Measurements from ENCODE around the gene ZNF674.

ZNF674 gene

GRCh38 chrX:46545111-46546005 lies at the start of gene ZNF674:
TSS of gene ZNF674 (minus strand) at chrX:46545421. CDS start at chrX:46542087, 3,334 bp downstream.
- peak; percentile 92 for DNase-seq (ENCODE audit: low read depth)

- peak; percentile 58 for DNase-seq (ENCODE audit: low read depth)
These were observed 44.9 kb upstream of the ZNF674 start for GRCh38 chrX:46589977-46590723.

- peak; percentile 78 for DNase-seq (ENCODE audit: low read depth)
These were observed 43.0 kb upstream of the ZNF674 start for GRCh38 chrX:46588263-46588662.

GRCh38 chrX:46587753-46588171 lies 42.5 kb upstream of the ZNF674 start:
- peak; percentile 32 for DNase-seq (ENCODE audit: low read depth)

- peak; percentile 76 for DNase-seq (ENCODE audit: low read depth)
These were observed 41.9 kb upstream of the ZNF674 start for GRCh38 chrX:46587158-46587557.

GRCh38 chrX:46584736-46585135 lies 39.5 kb upstream of the ZNF674 start:
- DNase-seq (ENCODE audit: low read depth), result no peak

- peak; percentile 84 for DNase-seq (ENCODE audit: low read depth)
These were observed 37.7 kb upstream of the ZNF674 start for GRCh38 chrX:46582966-46583365.

- DNase-seq (ENCODE audit: low read depth), result peak; percentile 80
These were observed 37.1 kb upstream of the ZNF674 start for GRCh38 chrX:46582325-46582724.

GRCh38 chrX:46580613-46581012 lies 35.4 kb upstream of the ZNF674 start:
- DNase-seq (ENCODE audit: low read depth), result no peak

- DNase-seq (ENCODE audit: low read depth), result no peak
These were observed 34.0 kb upstream of the ZNF674 start for GRCh38 chrX:46579250-46579649.

GRCh38 chrX:46577221-46578005 lies 32.2 kb upstream of the ZNF674 start:
- DNase-seq (ENCODE audit: low read depth), result peak; percentile 73

GRCh38 chrX:46576458-46576857 lies 31.2 kb upstream of the ZNF674 start:
- peak; percentile 36 for DNase-seq (ENCODE audit: low read depth)

GRCh38 chrX:46575991-46576392 lies 30.8 kb upstream of the ZNF674 start:
- DNase-seq (ENCODE audit: low read depth), result peak; percentile 42

- peak; percentile 12 for DNase-seq (ENCODE audit: low read depth)
These were observed 30.4 kb upstream of the ZNF674 start for GRCh38 chrX:46575586-46575985.

- peak; percentile 44 for DNase-seq (ENCODE audit: low read depth)
These were observed 29.7 kb upstream of the ZNF674 start for GRCh38 chrX:46574774-46575381.

GRCh38 chrX:46573892-46574773 lies 28.9 kb upstream of the ZNF674 start:
- DNase-seq (ENCODE audit: low read depth), result peak; percentile 71

- peak; percentile 75 for DNase-seq (ENCODE audit: low read depth)
These were observed 28.2 kb upstream of the ZNF674 start, which contains the start of gene CHST7 for GRCh38 chrX:46573331-46573891. TSS of gene CHST7 (plus strand) at chrX:46573765. CDS start at chrX:46573932, 167 bp downstream.

GRCh38 chrX:46572340-46572936 lies 27.2 kb upstream of the ZNF674 start:
- peak; percentile 11 for DNase-seq (ENCODE audit: low read depth)

GRCh38 chrX:46571423-46572339 lies 26.5 kb upstream of the ZNF674 start:
- no peak for DNase-seq (ENCODE audit: low read depth)

Data from ELR (cell line).